Ammon's horn (tissue), 1 donor: ENCODE measurements around the gene CATSPER4.

Experiments
- DNase-seq: peaks from one replicate; pipeline ENCODE4 v3.0.0-alpha.2; 2016; ENCODE audit warnings: low spot score

Gene CATSPER4

DNA sequence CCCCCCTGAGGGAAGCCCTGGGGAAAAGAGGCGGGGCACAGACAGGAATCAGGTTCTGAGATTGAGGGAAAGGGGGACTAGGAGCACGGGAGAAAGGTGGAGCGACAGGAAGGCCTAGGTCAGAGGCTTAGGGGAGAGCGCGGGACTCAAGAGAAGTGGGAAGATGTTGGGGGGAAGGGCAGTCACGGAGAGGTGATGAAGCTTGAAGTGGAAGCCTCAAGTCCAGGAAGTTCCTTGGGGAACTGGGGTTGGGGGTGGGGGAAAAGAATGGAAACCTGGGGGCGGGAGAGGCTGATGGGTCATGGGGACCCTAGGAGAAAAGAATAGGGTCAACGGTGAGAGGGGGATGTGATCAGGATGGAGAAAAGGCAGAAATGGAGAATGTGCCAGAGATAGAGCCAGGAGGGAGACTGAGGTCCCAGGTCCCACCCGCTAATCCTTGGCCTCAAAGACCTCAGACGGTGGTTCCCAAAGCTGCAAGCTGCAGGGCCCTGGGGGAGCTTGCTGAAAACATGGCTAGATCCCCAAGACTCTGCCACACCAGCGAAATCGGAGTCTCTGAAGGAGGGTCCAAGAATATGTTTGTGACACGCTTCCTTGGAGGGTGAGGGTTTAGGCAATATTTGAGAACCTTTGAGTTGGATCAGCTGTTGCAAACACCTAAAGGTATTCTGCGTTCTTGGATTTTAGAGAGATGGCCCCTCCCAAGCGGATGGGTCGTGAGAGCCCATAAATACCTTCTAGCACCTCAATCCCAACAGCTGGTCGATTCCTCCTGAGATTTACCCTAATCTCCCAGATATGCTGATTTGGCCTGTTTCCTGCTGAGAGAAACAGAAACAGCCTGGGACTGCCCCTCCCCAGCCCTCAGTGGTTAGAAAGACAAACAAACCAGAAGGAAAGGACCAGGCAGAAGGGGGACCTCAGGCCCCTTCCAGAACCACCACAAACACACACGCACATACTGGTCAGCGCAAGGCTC is 25.2 kb upstream of the CATSPER4 start:
- no peak for DNase-seq

DNA sequence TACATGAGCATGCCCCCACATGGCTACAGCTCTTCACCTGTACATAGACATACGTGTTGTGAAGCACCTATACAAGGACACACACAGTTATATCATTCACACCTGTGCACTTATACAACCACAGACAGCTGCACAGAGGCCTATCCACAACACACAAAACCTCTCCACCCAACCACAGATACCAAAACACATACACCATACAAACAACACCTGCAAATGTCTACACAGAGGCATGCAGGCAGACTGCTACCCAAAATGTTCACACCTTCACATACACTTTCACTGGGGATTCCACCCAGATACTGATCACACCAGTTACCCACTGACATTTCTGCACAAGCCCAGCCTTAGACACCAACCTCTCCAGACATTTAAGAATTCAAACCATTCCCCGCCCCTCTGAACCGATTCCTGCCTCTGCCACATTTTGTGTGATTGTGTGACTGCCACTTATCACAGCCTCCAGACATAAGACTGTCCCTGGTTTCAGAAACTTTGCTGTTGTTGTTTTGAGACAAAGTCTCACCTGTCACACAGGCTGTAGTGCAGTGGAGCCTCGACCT is 23.6 kb upstream of the CATSPER4 start:
- no peak for DNase-seq

DNA sequence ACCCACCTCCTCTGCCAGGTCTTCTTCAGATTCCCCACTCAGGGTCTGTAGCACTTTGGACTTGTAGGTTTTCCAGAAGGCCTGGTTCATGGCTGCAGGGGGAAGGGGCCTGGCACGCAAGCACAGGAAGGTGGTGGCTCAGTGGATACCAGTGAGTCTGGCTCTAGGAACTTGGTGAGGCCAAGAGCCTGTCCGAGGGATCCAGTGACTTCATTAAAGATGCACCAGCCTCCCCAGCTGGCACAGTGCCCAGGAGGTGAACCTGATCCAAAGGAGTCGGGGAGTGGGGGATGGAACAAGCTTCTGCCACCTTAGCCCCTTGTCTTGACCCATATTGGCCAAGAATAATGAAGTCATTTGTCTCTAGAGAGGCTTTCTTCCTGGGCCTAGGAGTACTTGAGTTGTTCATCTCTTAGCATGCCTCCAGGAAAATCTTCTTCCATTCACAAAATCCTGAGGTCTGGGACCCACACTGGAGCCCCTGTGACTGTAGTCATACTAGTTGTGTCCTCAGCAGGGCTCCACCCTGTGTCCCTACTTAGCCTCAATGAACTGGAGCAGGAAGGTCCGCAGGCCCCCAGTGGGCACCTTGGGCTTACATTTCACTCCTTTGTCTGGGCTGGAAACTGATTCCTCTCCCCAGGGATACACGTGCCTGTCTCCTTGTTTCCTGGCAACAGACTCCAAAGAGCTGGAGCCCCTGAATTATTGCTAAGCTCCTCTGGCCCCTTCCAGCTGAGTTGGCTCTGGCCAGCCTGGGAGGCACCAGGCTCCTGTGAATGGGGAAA is 21.8 kb upstream of the CATSPER4 start, which contains the start of gene C1orf232:
C1orf232 (minus strand) TSS at position 554 of the 788 bp plus-strand sequence; CDS start at position 90, 464 bp downstream.
- no peak for DNase-seq

DNA sequence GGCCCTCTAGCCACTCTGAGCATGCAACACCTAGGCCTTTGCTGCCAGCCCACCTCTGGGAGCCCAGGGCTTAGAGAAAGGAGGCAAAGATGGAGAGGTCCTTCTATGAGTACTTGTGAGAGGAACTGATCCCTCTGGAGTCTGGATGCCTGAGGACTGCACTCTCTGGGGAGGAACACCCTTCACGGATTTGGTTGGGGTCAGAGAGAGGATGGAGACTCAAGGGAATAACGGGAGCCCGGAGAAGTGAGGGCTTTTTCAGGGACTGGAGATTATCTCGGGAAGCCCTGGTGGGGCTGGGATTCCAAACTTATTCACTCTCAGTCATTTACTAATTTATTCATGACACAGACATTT is 21.2 kb upstream of the CATSPER4 start:
- DNase-seq: no peak

DNA sequence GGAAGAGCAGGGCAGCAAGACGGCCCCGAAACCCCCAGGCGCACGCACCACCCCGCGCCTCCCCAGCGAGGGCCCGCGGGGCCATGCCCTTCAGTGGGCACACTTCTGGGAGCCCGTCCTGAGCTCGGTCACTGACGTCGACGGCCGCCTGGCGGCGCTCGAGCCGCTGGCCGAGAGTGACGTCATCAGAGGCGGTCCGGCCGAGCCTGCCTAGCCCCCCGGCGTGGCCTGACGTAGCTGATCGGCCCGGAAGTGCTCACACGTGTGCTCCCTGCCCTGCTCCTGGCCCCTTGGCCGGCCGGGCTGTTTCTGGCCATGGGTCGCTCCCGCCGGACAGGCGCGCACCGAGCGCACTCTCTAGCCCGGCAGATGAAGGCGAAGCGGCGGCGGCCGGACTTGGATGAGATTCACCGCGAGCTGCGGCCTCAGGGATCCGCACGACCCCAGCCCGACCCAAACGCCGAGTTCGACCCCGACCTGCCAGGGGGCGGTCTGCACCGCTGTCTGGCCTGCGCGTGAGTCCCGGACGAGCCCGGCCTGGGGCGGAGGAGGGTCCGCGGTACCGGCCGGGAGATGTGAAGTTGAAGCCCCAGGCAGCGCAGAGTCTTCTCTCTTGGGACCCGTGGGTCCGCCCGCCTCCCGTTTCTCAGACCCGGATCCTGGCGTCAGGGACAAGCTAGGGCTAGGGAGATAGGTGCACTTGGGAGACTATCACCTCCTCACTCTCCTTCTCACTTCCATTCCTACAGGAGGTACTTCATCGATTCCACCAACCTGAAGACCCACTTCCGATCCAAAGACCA is 20.5 kb upstream of the CATSPER4 start, which contains the start of gene ZNF593:
ZNF593 (plus strand) TSS at position 240 of the 803 bp plus-strand sequence; CDS start at position 316, 76 bp downstream.
- peak; percentile 97 for DNase-seq

DNA sequence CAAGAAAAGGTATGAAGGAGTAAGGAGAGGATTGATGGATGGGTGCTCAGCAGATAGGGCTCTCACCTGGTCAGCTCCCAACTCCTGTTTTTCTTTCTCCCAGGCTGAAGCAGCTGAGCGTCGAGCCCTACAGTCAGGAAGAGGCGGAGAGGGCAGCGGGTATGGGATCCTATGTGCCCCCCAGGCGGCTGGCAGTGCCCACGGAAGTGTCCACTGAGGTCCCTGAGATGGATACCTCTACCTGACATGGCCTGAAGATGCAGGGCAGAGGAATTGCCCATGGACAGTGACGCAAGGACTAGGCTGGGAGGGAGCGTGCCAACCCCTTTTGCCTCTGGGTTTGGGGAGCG is 20.0 kb upstream of the CATSPER4 start:
- no peak for DNase-seq

DNA sequence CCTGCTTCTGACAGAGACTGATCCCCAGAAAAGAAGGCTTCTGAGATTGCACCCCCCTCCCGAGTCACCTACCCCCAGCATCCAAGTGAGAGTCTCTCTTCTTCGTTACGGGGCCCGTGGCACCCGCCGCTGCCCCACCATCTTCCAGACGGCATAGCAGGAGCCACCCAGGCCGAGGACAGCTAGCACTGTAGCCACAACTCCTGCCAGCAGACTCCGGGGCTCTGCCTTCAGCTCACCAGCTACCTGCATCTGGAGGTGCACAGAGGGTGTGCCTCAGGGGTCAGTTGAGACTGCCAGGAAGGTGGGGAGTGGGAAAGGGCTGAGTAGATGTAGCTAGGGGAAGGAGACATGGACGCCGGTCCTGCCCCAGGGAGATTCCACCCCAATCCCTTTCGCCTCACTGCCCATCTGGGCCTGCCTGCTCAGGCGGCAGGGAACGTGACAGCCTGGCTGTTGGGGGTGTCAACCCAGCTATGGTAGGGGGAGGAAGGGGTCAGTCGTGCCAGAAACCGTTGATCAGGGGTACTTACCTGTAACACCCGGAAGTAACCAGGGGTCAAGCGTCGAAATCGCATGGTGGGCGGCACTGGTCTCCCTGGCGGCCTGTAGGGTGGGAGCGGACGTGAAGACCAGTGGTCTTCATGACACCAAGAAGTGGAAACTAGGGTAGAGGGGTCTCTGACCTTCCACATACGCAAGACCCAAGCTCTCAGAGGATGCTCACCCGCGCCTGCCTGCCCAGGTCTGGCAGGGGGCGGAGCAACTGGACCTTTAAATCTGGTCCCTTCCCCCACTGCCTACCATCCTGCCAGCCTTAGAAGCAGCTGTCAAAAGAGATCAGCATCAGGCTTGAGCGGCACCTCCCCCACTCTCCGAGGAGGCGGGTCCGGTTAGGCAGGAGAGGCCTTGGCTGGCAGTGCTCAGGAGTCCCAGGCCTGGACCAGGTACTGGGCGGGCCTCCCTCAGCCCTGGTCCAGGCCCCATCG is 19.0 kb upstream of the CATSPER4 start, which contains the start of gene ZNF593OS:
ZNF593OS (minus strand) TSS at position 749 of the 989 bp plus-strand sequence; CDS start at position 578, 171 bp downstream.
- DNase-seq: no peak

DNA sequence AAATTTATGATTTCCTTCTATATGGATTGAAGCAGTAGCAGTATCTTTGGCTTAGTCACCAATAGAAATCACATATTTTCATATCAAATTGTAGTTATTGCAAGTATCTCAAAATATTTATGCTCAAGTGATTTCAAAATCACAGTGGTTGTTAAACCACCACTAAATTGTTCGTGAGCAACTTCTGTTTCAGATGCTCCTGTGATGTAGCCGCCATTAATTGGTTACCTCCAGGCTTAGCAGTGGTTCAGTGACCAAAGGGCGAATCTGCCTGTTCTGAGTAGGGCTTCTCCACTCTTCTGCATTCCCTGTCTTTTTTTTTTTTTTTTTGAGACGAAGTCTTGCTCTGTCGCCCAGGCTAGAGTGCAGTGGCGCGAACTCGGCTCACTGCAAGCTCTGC is 15.1 kb upstream of the CATSPER4 start:
- no peak for DNase-seq

DNA sequence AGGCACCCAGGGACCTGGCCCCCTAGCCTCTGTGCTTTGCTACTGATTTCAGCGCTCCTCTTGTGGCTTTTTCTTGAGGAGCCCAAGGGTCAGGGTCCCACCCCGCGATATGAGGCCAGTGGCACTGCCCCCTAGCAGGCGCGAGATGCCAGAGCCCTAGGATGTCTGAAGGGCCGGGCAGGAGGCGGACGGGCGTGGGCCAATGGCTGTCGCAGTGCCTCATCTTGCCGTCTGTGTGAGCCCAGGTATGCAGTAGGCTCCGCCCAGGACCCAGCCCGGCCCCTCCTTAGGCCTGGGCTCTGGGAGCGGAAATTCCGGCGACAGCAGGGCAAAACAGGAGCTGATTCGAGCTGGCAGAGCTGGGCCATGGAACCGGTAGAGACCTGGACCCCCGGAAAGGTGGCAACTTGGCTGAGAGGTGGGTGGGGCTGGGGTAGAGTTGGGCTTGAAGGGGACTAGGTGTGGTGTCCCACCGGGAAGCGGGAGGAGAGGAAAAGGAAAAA is 13.2 kb upstream of the CATSPER4 start, which contains the start of gene CNKSR1:
CNKSR1 (plus strand) TSS at position 310 of the 503 bp plus-strand sequence; CDS start at position 367, 57 bp downstream.
- DNase-seq: no peak

DNA sequence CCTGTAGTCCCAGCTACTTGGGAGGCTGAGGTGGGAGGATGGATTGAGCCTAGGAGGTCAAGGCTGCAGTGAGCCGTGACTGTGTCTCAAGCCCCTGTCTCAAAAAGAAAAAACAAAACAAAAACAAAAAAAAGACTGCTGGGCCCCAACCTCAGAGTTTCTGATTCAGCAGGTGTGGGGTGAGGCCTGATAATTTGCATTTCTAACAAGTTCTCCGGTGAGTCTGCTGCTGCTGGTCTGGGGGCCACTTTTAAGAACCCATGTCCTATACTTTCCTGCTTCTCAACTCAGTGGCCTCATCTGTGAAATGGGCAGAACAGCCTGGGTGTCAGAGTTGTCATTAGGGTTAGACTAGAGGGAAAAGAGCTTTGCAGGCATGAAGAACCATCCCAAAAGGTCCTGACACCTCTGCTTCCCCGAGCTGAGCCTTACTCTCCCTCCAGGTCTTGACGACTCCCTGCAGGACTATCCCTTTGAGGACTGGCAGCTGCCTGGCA is 10.3 kb upstream of the CATSPER4 start:
- no peak for DNase-seq

DNA sequence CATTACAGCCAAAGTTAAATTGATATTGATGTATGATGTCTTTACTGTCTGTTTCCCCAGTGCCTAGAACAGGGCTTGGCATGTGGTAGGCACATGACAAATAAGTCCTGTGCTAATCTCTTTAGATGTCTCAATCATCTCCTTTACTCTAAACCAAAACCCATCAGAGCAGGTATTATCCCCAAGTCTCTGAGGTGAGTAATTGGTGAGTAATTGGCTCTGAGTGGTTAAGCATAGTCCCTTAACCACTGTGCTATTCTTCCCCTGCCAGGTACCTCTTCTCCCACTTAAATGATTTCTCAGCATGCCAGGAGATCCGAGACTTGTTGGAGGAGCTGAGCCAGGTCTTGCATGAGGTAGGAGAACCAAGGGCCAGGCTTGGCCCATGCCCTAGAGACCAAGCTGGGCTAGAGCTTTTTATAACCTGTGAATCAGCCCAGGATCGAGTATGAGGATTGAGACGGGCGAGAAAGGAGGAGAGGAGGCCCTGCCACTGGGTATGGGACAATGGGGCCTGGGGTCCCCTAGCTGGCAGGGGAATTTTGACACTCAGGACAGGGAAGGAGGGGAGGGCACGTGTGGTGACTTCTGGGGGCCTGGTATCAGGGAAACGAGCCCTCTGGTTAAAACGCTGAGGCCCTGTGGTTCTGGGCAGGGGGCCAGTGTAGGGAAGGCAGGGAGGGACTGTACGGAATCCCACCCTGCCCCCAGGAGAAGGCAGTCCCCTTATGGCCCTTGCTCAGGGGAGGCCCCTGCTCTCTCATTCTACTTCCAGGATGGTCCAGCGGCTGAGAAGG is 8.6 kb upstream of the CATSPER4 start:
- no peak for DNase-seq

DNA sequence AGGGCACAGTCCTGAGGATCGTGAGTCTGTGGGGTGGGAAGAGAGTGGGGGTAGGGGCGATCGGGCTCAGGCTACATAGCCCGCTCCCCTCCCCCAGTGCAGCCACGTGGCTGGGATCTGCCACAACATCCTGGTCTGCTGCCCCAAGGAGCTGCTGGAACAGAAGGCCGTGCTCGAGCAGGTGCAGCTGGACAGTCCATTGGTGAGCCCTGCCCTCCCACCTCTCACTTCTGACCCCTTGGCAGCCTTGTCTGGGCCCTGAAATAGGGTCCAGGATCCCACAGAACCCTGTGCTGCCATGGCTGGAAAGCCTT is 8.1 kb upstream of the CATSPER4 start:
- no peak for DNase-seq

DNA sequence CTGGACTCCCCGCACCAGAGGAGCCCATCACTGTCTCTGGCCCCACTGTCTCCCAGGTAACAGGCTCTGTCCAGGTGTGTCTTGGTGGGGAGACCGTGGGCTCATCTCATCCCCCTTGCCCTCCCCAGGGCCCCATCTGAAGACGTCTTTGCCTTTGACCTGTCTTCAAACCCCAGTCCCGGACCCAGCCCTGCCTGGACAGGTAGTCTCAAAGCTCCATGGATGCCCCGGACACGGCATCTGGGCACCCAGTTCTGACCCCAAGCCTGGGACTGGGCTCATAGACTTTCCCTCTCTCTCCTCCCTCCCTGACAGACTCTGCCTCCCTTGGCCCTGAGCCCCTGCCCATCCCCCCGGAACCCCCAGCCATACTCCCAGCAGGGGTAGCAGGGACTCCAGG is 6.3 kb upstream of the CATSPER4 start:
- no peak for DNase-seq

DNA sequence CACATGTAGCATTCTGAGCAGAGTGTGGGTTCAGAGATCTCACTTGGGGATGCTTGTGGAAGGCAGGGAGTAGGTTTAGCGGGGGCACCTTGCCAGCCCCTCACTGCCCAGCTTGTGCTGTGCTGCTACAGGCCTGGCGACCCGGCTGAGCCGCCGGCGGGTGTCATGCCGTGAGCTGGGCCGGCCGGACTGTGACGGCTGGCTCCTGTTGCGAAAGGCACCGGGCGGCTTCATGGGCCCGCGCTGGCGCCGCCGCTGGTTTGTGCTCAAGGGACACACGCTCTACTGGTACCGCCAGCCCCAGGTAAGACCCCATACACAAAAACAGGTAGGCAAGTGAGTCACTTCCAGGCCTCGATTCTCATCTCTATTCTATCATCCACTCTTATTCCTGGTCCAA is 5.5 kb upstream of the CATSPER4 start:
- DNase-seq: no peak

DNA sequence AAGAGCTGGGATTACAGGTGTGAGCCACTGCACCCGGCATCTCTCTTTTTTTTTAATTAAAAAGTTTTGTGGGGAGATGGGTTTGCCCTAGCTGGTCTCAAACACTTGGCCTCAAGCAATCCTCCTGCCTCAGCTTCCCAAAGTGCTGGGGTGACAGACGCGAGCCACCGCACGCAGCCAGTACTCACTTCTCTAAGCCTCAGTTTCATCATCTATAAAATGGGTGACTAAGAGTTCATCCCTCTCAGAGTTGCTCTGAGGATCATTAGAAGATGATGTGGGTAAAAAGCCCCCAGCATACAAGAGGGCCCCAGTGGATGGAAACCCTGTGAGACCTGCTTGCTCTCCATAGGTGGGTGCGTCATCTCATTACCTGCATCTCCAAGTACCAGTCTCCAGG is 2.5 kb upstream of the CATSPER4 start:
- DNase-seq: no peak

DNA sequence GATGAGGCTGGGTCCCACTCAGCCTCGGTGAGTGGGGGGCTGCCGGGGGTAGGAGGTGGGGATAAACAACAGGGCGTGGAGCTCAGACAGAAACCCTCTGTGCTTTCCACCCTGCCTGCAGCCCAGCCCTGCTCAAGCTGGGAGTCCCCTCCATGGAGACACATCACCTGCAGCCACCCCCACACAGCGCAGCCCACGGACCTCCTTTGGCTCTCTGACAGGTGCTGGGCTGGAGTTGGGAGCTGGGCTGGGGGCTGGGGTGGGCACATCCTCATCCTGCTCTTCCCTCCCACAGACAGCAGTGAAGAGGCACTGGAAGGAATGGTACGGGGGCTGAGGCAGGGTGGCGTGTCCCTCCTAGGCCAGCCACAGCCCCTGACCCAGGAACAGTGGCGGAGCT is 1.9 kb upstream of the CATSPER4 start:
- DNase-seq: no peak

DNA sequence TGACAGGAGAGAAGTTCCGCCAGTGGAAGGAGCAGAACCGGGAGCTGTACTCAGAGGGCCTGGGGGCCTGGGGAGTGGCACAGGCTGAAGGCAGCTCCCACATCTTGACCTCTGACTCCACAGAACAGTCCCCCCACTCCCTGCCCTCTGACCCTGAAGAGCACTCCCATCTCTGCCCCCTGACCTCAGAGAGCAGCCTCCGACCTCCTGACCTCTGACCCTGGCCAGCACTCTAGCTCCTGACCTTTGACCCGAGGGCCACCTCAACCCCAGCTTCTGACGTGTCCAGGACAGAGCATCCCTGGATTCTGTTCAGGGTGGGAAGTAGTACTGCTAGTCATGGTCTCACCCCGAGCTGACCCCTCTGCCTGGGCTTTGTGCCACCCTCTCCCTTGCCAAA is 1.1 kb upstream of the CATSPER4 start:
- no peak for DNase-seq

DNA sequence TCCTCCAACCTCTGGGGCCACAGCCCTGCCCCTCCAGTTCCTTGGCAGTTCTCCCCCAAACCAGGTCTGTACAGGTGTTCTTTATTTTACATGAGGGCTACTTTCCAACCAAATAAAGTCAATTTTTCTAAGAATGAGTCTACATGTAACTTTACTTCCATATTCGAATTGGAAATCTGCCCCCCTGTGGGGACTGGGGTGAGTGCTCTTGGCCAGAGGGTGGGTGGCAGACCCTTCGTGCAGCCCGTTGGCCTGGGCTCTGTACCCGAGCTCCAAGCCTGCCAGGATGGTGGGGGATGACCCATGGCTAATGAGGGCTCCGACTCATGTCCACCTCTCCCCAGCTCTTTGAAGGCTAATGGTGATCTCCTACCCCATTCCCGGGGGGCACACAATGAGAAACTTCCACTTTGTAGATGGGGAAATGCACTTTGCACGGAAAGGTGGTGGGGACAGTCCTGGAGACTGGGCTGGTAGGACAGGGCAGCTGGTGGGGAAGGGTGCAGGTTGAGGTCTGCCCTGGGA is 589 bp upstream of the CATSPER4 start:
- DNase-seq: no peak

DNA sequence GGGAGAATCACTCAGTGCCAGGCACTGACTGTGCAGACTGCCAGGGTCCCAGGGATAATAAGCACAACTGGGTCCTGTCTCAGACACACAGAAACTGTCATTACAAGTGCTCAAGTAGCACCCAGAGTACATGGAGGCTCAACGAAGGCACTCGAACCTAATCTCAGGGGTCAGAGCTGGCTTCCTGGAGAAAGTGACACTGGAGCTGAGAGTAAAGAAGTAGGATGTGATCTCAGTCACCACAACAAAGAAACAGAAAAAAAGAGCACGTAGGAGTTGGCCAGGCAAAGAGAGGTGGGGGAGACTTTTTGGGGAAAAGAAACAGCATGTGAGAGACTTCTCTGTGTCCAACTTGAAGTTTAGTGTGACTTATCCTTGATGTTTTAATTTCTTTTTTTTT is 1.3 kb downstream of the CATSPER4 start:
- DNase-seq: no peak
